Progenitor cell of endocrine pancreas (in vitro differentiated cells): ENCODE measurements around the gene MYO18A. TPM values are rescaled to one million over a fixed set of nuclear protein-coding genes. Genes with fewer than 3 reads are reported as not detected.

Experiments used
- DNase-seq: peaks from one replicate; pipeline ENCODE4 v3.0.0; 2021; ENCODE audit warnings: low spot score; ENCODE audit not compliant: unreplicated experiment
- H3K27ac Mint-ChIP-seq: 2 replicates; pipeline ENCODE4 v1.8.0; 2021; ENCODE audit warnings: mild to moderate bottlenecking, moderate library complexity, mixed read lengths
- H3K27me3 Mint-ChIP-seq: 2 replicates; pipeline ENCODE4 v1.8.0; 2021; ENCODE audit warnings: mixed read lengths
- H3K36me3 Mint-ChIP-seq: 2 replicates; pipeline ENCODE4 v1.8.0; 2022; ENCODE audit warnings: mixed read lengths; ENCODE audit not compliant: insufficient read depth
- H3K4me1 Mint-ChIP-seq: 2 replicates; pipeline ENCODE4 v1.8.0; 2021; ENCODE audit warnings: low read depth, mixed read lengths
- H3K4me3 Mint-ChIP-seq: 2 replicates; pipeline ENCODE4 v1.8.0; 2021; ENCODE audit warnings: low read depth, mild to moderate bottlenecking, moderate library complexity, mixed read lengths
- H3K9me3 Mint-ChIP-seq: 2 replicates; pipeline ENCODE4 v1.8.0; 2021; ENCODE audit warnings: low read depth, mixed read lengths
- CTCF ChIP-seq: fragments of 200-600 bp; sonication (generic); IDR thresholded peaks from one replicate; pipeline ENCODE4 v1.5.0; 2021; ENCODE audit warnings: antibody characterized with exemption, mild to moderate bottlenecking; ENCODE audit not compliant: unreplicated experiment
- total RNA-seq: library from RNA; stranded (reverse); gene quantifications from 2 replicates; pipeline ENCODE4 v1.2.1, GENCODE V29; 2021

The MYO18A gene
- total RNA-seq, 1 donor from 2014 or later: 75.7 TPM

DNA sequence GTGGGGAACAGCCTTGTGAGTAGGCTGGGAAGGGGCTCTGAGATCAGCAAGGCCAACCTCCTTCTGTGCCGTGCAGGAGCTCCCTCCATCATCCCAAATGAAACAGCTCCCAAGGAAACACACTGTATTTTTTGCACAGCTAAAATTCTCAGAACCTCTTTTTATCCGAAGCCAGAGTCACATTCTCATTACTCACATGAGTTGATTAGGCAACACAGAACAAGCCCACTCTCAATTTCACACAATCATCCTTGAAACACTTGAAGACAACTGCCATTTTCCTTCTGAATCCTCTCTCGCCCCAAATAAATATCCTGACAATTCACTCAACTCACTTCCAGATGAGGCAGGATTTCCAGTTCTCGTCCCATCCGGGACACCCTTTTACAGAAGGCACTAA lies 66.1 kb downstream of the MYO18A start:
- H3K27ac Mint-ChIP-seq: no peak overlapping the region
- no peak for TF ChIP-seq CTCF
- H3K4me3 Mint-ChIP-seq: no peak overlapping the region
- peaks cover 19% of the 10 kb centered on the region for H3K4me1 Mint-ChIP-seq
- no peak for DNase-seq
- H3K9me3 Mint-ChIP-seq: no peaks in the 10 kb centered on the region
- no peaks in the 10 kb centered on the region for H3K27me3 Mint-ChIP-seq
- peaks cover 5% of the 10 kb centered on the region for H3K36me3 Mint-ChIP-seq

DNA sequence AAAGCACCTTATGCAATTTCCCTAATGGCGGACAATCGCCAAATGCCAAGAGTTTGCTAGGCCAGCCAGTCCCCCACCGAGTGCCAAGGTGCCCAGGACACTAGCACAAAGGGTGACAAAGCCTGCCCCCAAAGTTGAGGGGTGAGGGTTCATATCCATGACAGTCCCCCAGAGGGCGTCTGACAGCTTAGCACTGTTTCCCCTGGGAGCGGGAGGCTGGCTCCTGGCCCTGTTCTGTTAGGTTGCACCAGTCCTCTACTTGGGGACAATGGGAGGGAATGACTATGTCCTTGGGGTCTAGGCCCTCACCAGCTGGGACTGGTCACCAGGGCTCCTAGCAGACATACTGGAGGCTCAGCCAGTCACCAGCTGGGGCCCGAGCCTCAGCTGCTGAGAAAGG lies 66.9 kb downstream of the MYO18A start:
- no peak overlapping the region for H3K4me3 Mint-ChIP-seq
- H3K36me3 Mint-ChIP-seq: peaks cover 5% of the 10 kb centered on the region
- H3K4me1 Mint-ChIP-seq: peaks cover 26% of the 10 kb centered on the region
- no peak overlapping the region for H3K27ac Mint-ChIP-seq
- TF ChIP-seq CTCF: no peak
- no peaks in the 10 kb centered on the region for H3K9me3 Mint-ChIP-seq
- DNase-seq: no peak
- H3K27me3 Mint-ChIP-seq: no peaks in the 10 kb centered on the region

GRCh38 chr17:29112771-29113295 lies 67.4 kb downstream of the MYO18A start:
- TF ChIP-seq CTCF: no peak

DNA sequence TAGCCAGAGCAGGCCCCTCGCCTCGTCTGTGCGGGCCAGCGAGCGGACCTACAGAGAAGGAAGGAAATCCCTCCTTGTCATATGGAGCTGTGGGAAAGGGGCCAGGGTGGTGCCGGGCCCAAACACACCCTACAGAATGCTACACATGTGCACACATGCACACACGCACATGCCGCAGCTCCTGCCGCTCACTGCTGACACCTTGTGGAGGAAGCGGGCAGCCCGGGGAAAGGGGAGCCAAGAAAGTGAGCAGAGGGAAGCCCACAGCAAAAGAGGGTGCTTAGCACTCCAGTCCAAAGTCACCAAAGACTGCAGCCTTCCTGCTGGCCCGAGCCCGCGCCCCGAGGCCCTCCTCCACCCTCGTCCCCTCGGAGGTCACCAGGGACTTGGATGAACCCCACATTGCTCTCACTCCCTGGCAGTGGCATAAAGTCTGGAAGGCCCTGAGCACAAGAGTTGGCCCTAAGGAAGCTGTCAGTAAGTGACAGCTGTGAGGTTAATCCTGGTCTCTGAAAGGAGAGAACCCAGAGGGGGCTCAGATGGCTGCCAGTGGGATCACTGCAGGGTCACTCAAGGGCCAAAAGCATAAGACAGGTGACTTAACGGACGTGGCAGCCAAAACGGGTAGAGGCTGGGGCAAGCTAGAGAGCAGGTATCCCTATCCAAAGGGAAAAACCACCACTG lies 68.2 kb downstream of the MYO18A start:
- Mint-ChIP-seq H3K27me3 (no peaks in the 10 kb centered on the region), H3K27ac (no peak overlapping the region), H3K4me1 (peaks cover 35% of the 10 kb centered on the region), H3K36me3 (peaks cover 4% of the 10 kb centered on the region), H3K4me3 (no peak overlapping the region), H3K9me3 (no peaks in the 10 kb centered on the region)
- DNase-seq: peak; percentile 78
- peak; percentile 85 for TF ChIP-seq CTCF

More at GRCh38 chr17:29112771-29113295, 67.4 kb downstream of the MYO18A start:
- H3K27ac Mint-ChIP-seq: no peak overlapping the region
- H3K4me3 Mint-ChIP-seq: no peak overlapping the region
- no peak for DNase-seq
- peaks cover 5% of the 10 kb centered on the region for H3K36me3 Mint-ChIP-seq
- H3K4me1 Mint-ChIP-seq: peaks cover 31% of the 10 kb centered on the region
- no peaks in the 10 kb centered on the region for H3K9me3 Mint-ChIP-seq
- H3K27me3 Mint-ChIP-seq: no peaks in the 10 kb centered on the region

- peaks cover 10% of the 10 kb centered on the region for H3K36me3 Mint-ChIP-seq
- no peak for TF ChIP-seq CTCF
- H3K4me1 Mint-ChIP-seq: peaks cover 38% of the 10 kb centered on the region
- H3K9me3 Mint-ChIP-seq: no peaks in the 10 kb centered on the region
- no peaks in the 10 kb centered on the region for H3K27me3 Mint-ChIP-seq
- DNase-seq: no peak
- peak overlapping the region; percentile 38 for H3K4me3 Mint-ChIP-seq
- no peak overlapping the region for H3K27ac Mint-ChIP-seq
These were observed 69.8 kb downstream of the MYO18A start for GRCh38 chr17:29110372-29110757.
